HuH-7 (cell line): Measurements from ENCODE around the gene U2AF2.

Source experiments
- DNase-seq: peaks from one replicate; pipeline ENCODE4 v3.0.0; 2011; ENCODE audit warnings: low spot score

Gene U2AF2

DNA sequence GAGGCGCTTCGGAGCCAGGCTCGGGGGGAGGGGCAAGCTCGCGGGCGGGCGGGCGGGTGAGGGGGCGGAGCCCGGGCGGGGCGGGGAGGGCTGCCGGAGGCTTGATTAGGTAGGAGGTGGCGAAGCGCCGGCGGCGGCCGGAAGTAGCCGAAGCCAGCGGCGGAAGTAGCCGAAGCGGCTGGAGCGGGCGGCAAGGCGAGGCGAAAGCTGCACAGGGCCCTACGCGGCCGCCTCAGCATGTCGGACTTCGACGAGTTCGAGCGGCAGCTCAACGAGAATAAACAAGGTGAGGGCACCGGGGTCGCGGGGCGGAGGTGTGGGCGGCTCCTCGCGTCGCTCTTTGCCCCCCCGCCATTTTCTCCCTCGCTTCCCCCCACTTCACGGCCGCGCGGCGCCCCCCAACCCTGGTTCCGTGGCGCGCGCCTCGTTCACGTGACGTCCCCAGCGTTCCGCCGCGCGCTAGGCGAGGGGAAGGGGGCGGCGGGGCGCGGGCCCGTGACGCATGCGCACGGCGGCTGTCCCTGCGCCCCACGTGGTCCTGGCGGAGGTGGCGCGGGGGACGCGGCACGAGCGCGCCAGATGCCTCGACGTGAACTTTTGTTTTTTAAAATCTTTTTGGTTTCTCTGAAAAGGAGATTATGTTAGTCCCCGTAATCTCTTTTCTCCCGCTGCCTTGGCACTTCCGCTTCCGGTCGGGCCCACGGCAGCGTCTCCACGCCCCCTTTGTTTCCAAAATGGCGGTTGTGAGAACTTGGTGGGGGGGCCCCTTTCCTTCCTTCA lies at the start of gene U2AF2:
Gene U2AF2, plus strand, starts transcription at position 168 of the 780 bp plus-strand sequence. Its CDS starts 70 bp downstream, at position 238.
- peak; percentile 87 for DNase-seq

DNA sequence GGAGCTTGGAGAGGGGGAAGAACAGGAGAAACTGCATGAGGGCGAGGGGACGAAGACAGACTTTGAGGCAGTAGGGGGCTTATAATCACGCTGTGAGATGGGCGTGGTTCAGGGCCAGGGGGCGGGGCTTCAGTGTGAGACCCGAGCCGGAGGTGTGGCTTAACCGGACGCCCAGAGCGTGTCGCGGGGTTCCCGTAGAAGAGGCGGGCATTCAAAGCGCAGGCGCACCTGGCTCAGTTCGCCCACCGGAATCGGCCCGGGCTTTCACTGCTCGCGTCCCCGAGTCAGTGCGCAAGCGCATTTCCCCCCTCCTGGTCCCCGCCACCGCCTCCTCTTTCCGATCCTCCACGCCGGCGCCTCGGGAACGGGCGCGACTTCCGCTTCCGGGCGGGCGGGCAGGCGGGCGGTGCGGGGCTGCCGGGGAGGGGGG lies 49.6 kb upstream of the U2AF2 start:
- peak; percentile 93 for DNase-seq

DNA sequence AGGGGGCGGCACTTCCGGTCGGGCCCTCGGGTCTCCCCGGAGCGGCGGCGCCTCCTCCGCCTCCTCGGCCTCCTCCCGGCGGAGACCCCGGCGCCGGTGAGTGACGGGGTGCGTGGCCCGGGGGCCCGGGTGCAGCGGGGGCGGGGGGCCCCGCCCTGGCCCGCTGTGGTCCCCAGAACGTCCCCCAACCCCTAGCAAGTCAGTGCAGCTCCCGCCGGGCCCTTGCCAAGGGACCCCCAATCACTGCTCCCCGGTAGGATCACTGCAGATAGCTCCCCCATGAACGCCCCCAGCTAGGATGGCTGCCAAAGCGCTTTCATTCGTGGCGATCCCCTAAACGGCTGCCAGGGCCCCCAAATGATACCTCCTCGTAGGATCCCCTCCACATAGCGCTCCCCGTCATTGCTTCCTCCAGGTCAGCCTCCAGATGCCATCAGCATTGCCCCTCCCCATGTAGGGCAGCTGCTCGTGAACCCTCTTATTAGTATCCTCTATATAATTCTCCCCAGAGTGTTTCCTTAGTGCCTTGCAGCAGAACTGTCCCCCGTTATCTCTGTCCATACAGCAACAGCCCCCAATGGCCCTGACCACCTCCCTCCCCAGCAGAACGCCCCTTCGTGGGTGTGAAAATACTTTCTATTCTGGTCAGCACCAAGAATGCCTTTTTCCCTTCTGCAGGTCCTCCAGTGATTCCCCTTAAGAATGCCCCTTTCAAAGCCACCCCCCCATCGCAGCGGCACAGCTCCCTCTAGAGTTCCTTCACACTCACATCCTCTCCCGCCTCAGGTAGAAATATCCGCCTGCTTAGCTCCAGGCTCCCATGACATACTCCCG lies 49.0 kb upstream of the U2AF2 start, which contains the start of gene ZNF865:
Gene ZNF865, plus strand, starts transcription at position 11 of the 834 bp plus-strand sequence. CDS start 7,972 bp downstream, outside the sequence.
- peak; percentile 87 for DNase-seq

DNA sequence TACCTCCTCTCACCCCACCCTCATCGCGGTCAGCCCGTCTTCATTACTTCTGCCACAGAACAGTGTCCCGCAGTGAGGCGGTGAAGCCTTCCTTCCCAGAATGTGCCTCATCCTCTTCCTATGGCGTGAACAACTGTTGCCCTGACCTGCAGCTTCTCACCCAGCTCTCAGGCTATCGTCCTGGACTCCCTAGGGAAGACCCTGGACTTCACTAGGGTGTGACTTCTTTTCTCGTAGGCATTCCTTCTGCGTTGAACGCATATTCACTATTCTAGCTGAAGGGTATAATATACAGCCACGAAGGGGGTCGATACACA lies 48.4 kb upstream of the U2AF2 start:
- no peak for DNase-seq

DNA sequence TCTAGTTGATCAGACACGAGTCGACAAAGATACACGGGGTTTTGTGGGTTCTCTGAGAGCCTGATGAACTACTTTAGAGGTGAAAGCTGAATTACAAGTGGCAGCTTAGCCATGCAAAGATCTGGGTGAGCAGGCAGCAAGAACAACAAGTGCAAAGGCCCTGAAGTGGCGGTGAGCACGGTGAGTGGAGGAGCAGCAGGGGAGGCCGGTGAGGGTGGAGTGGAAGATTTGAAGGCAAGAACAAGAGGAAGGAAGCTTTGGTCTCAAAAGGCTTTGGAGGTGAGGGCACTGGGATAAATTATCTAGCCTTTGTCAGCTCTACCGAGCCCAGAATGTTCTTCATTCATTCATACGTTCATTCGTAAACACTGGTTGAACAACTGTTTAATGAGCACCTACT lies 48.0 kb upstream of the U2AF2 start:
- no peak for DNase-seq

DNA sequence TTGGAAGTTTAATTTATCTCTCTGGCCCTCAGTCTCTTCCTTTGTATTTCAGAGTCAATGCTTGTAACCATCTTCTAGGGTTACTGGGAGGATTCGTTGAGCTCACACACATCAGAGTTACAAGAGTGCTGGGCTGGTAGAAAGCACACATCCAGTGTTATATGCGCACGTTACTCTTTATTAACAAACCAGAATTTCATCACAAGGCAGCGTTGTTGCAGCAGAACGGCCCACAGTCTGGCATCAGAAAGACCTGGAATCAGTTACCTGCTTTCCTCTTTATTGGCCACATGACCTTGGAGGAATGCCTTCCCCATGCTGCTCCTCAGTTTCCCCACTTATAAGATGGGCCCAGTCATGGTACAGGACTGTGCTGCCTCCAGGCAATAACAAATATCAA lies 45.5 kb upstream of the U2AF2 start:
- no peak for DNase-seq

DNA sequence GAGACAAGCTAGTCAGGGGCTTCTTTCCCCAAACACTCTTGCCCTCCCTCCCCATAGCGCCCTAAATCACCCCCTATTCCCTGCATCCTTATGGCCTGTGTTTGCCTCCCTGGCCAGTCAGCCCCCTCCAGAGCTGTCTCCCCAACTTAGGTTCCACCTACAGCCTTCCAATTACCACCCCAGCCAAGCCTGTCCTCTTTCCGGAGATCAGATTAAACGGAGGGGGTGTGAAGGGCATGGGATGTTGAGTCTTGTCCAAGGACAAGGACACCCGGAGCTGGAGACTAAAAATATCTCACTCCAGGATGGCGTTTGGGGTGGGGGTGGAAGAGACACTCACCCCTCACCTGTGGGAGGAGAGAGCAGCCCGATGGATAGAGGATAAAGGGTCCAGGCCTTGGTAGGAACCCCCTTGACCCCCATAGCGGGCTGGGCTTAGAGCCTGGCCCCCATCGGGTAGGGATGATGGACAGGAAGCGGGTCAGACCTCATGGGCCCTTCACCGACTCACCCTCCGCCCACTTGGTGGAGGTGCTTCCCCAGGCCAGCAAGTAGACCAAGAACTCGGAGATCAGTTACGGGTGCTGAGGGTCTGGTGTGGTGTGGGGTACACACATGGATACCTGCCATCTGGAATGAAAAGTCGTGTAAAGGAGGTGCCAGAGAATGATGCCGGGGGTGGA lies 43.4 kb upstream of the U2AF2 start:
- DNase-seq, result no peak

DNA sequence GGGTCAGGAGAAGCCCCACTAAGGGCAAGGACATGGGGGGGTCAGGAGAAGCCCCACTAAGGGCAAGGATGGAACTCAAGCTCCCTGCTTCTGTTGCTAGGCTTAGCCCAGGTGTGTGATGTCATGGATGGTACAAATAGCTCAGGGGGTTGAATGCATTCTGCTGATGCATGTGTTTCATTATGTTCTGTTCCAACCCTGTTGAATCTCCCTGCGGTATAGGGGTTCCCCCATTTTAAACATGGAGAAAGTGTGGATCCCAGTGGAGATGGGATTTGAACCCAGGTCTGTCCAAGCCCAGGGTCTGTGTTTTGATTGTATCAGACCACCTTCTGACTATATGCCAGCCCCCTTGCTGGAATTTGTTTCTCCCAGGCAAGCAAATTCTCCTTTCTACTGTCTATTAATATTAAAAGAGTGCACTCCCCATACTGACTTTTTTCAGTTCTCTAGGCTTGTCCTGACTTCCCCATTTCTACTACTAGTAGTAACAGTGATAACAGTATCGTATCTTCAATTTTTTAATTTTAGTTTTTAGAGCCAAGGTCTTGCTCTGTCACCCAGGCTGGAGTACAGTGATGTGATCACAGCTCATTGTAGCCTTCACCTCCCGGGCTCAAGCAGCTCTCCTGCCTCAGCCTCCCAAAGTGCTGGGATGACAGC lies 42.7 kb upstream of the U2AF2 start:
- DNase-seq, result no peak

DNA sequence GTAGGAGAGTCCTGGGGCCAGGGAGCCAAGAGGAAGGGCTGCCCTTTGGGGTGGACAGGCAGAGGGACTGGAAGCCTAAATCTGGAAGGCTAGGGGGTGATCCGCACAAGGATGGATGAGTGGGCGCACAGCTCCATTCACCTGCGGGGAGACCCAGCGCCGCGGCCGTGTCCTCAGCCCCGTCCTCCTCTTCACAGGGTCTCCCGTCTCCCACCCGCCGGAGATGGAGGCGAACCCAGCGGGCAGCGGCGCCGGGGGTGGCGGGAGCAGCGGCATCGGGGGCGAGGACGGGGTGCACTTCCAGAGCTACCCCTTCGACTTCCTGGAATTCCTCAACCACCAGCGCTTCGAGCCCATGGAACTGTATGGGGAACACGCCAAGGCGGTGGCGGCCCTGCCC lies 41.4 kb upstream of the U2AF2 start:
- DNase-seq, result no peak

DNA sequence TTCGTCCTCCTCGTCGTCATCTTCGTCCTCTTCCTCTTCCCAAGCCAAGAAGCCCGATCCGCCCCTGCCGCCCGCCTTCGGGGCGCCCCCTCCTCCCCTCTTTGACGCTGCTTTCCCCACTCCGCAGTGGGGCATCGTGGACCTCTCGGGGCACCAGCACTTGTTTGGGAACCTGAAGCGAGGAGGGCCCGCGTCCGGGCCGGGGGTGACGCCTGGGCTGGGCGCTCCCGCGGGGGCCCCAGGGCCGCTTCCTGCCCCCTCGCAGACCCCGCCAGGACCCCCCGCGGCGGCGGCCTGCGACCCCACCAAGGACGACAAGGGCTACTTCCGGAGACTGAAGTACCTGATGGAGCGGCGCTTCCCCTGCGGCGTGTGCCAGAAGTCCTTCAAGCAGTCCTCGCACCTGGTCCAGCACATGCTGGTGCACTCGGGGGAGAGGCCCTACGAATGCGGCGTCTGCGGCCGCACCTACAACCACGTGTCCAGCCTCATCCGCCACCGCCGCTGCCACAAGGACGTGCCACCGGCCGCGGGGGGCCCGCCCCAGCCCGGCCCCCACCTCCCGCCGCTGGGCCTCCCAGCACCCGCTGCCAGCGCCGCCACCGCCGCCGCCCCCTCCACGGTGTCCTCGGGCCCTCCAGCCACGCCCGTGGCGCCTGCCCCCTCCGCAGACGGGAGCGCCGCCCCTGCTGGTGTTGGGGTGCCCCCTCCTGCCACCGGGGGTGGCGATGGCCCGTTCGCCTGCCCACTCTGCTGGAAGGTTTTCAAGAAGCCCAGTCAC lies 40.7 kb upstream of the U2AF2 start:
- DNase-seq, result no peak

DNA sequence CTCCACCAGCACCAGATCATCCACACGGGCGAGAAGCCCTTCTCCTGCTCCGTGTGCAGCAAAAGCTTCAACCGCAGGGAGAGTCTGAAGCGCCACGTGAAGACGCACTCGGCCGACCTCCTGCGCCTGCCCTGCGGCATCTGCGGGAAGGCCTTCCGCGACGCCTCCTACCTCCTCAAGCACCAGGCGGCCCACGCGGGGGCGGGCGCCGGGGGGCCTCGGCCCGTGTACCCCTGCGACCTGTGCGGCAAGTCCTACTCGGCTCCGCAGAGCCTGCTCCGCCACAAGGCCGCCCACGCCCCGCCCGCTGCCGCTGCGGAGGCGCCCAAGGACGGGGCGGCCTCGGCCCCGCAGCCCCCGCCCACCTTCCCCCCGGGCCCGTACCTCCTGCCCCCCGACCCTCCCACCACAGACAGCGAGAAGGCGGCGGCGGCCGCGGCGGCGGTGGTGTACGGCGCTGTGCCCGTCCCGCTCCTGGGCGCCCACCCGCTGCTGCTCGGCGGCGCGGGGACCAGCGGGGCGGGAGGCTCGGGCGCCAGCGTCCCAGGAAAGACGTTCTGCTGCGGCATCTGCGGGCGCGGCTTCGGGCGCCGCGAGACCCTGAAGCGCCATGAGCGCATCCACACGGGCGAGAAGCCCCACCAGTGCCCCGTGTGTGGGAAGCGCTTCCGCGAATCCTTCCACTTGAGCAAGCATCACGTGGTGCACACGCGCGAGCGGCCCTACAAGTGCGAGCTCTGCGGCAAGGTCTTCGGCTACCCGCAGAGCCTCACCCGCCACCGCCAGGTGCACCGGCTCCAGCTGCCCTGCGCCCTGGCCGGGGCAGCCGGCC lies 39.9 kb upstream of the U2AF2 start:
- no peak for DNase-seq

DNA sequence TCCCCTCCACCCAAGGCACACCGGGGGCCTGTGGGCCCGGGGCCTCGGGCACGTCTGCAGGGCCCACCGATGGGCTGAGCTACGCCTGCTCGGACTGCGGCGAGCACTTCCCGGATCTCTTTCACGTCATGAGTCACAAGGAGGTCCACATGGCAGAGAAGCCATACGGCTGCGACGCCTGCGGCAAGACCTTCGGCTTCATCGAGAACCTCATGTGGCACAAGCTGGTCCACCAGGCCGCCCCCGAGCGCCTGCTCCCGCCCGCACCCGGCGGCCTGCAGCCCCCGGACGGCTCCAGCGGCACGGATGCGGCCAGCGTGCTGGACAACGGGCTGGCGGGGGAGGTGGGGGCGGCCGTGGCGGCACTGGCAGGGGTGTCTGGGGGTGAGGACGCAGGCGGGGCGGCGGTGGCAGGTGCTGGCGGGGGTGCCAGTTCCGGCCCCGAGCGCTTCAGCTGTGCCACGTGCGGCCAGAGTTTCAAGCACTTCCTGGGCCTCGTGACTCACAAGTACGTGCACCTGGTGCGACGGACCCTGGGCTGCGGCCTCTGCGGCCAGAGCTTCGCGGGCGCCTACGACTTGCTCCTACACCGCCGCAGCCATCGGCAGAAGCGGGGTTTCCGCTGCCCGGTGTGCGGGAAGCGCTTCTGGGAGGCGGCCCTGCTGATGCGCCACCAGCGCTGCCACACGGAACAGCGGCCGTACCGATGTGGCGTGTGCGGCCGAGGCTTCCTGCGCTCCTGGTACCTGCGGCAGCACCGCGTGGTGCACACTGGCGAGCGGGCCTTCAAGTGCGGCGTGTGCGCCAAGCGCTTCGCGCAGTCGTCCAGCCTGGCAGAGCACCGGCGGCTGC lies 39.1 kb upstream of the U2AF2 start:
- no peak for DNase-seq

DNA sequence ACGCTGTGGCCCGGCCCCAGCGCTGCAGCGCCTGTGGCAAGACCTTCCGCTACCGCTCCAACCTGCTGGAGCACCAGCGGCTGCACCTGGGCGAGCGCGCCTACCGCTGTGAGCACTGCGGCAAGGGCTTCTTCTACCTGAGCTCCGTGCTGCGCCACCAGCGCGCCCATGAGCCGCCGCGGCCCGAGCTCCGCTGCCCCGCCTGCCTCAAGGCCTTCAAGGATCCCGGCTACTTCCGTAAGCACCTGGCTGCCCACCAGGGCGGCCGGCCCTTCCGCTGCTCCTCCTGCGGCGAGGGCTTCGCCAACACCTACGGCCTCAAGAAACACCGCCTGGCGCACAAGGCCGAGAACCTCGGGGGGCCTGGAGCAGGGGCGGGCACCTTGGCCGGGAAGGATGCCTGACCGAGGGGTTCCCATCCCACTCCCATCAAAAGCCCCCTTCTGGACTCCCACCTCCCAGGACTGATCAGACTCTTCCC lies 38.4 kb upstream of the U2AF2 start:
- DNase-seq, result no peak

DNA sequence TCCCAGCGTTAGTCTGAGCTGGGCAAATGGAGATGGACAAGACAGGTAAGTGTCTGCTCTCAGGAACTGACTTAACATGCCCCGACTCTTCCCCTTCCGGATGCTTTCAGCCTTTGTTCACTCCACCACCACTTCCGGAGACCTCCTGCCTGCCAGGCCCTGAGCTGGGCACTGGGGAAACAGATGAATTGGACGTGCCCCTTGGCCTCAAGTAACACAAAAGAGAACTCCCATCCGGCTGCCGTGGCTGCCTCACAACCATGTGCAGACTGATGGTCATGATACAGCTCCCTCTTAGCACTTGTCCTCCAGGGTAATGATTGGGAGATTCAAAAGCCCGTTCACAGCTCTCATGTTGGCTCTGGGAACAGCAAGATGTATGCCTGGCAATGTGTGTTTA lies 37.4 kb upstream of the U2AF2 start:
- no peak for DNase-seq

DNA sequence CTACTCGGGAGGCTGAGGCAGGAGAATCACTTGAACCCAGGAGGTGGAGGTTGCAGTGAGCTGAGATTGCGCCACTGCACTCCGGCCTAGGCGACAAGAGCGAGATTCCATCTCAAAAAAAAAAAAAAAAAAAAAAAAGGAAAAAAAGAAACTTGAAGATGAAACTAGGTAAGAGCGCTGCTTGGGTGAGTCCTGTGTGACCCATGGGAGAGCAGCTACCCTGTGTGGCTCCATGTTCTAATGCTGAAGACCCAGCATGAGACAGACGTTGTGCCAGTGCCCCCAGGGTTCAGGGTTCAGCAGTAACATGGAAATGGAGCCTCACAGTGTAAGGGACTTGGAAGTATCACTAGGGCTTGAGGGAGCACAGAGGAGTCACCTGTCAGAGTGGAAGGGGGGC lies 36.4 kb upstream of the U2AF2 start:
- no peak for DNase-seq

DNA sequence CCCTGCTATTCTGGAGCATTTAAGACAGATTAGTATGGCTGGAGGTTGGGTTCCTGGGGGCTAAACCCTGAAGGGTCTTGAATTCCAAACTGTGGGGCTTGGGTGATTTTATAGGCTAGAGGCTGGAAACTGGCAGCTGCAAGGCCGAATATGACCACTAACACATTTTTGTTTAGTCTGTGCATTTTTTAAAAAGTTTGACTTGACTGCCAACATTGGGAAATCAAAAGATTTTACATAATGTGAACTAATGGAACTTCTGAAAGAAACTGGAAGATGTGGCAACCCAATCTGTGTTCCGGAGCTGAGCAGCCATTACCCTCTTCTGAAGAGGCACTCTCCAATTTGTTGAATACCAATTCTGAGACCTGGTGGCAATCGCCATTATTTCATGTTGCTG lies 35.5 kb upstream of the U2AF2 start:
- DNase-seq, result no peak

DNA sequence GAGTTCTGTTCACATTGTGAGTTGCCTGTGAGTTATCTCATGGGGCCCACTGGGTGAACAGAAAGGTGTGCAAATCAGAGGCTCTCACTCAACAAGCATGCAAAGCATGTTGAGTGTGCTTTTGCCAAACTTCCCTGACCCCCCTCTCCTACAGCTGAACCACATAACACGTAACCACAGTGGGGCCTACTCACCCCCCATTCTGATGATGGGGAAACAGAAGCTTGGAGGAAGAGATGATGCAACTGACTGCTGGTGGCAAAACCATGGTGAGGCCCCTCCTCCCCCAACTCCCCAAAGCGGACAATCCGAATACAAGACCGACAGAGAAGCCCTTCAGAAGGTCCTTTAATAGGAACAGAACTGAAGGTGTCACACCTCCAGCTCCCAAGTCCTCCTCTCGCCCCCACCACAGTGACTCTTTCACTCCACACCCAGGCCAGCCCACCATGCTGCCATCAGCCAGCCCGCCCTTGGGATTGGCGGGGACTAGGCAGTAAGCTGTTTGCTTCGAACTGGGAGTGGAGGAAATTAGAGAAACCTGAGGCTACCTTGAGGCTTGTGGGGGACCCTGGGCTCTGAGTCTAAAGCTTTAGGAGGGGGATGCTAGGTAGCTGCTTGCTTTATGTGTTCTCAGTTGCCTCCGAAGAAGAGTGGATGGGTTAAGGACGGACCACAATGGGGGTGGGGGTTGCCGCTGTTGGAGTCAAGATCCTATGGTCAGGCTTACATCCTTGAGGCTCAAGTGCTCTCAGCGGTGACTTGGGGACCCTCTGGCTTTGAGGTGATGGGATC lies 34.2 kb upstream of the U2AF2 start:
- DNase-seq, result no peak

DNA sequence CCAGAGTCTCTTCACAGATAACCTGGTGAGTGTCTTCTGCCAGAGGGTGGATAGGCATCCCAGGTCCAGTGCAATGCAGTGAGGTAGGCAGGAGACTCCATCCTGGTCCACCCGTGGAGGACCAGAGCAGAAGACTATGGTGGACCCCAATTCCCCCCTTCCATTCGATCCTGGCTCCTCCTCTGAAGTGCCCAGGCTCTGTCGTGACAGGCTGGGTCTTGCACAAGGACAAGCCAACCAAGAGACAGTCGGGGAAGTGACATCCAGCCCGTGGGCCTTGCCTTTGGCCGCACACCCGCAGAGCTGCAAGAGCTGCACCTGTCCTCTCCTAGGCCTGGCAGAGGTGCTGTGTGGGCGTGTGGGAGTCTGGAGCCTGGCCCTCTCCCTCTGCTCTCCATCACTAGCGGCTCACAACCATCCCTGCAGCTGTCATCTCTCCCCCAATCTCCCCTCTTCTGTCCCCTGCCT lies 33.6 kb upstream of the U2AF2 start:
- DNase-seq, result no peak
